Measurements from ENCODE around the gene LSM11. TPM values are rescaled to one million over a fixed set of nuclear protein-coding genes. Genes with fewer than 3 reads are reported as not detected.
A peak's percentile ranks its signal among the peaks of the same experiment; 100 is the strongest.

Gene LSM11
- polyA plus RNA-seq, 1 of the 3 experiments (the other 2 are of a cell fraction): 0.95 TPM

GRCh38 chr5:157713830-157714595 is 29.5 kb upstream of the LSM11 start:
- WGBS (ENCODE audit: low lambda C conversion rate): 92% methylated on average over 4 of the region's 4 CpGs
- DNase-seq: no peak
- Histone ChIP-seq H4K20me1 (ENCODE audit: insufficient read depth) (no peaks in the 10 kb centered on the region), H3K9me3 (no peaks in the 10 kb centered on the region), H3K9me2 (no peaks in the 10 kb centered on the region), H3K4me3 (ENCODE audit: low read depth in 2 of 2, low read length in 1 of 2) (no peak overlapping the region), H3K4me2 (no peak overlapping the region), H3K4me1 (ENCODE audit: control insufficient read depth in 1 of 2, insufficient read depth in 2 of 2, low read depth in 1 of 2, low read length in 1 of 2) (peaks cover 0 to 14% of the 10 kb centered on the region in 2 experiments; a peak in 1 of 4 replicates), H3K27ac (ENCODE audit: low read depth in 2 of 2, low read length in 1 of 2) (peak overlapping the region in 1 of 2 experiments; percentile 42; a peak in 2 of 4 replicates), H2AFZ (ENCODE audit: low read depth) (no peak overlapping the region), H3K9ac (no peak overlapping the region), H3K27me3 (ENCODE audit: insufficient read depth) (no peaks in the 10 kb centered on the region), H3K36me3 (replicated peaks in 1 of 2; ENCODE audit: control insufficient read depth in 1 of 2, insufficient read depth in 2 of 2, low read length in 1 of 2) (no peaks in the 10 kb centered on the region), H3K79me2 (ENCODE audit: insufficient read depth) (no peaks in the 10 kb centered on the region), H3F3A (replicated peaks; ENCODE audit: insufficient read depth) (peaks cover 27% of the 10 kb centered on the region)
- POLR2A ChIA-PET: no interaction called here
- no peak for TF ChIP-seq SMC3 (IDR thresholded peaks at IDR 0.05; ENCODE audit: low read depth, low read length)
- CTCF ChIA-PET: no interaction called here

DNA sequence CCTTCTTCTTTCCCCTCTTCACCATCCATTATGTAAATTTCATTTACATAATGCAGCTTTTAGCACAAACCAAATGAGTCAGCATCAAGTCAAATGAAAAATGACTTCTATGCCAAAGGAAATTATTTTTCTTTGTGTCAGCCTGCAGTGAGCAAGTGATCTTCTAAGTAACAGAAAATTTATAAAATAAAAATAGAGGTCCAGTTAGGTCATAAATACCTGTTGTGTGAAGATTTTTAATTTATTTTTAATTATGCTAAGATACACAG is 29.0 kb upstream of the LSM11 start:
- no peak for DNase-seq
- Histone ChIP-seq H3K9me2 (no peaks in the 10 kb centered on the region), H3K79me2 (ENCODE audit: insufficient read depth) (no peaks in the 10 kb centered on the region), H4K20me1 (ENCODE audit: insufficient read depth) (no peaks in the 10 kb centered on the region), H3K4me2 (no peak overlapping the region), H3K36me3 (replicated peaks in 1 of 2; ENCODE audit: control insufficient read depth in 1 of 2, insufficient read depth in 2 of 2, low read length in 1 of 2) (no peaks in the 10 kb centered on the region), H3K27ac (ENCODE audit: low read depth in 2 of 2, low read length in 1 of 2) (peak overlapping the region in 1 of 2 experiments; percentile 42; a peak in 2 of 4 replicates), H3K9ac (no peak overlapping the region), H3K27me3 (ENCODE audit: insufficient read depth) (no peaks in the 10 kb centered on the region), H3K4me1 (ENCODE audit: control insufficient read depth in 1 of 2, insufficient read depth in 2 of 2, low read depth in 1 of 2, low read length in 1 of 2) (peaks cover 0 to 14% of the 10 kb centered on the region in 2 experiments; a peak in 1 of 4 replicates), H3K9me3 (no peaks in the 10 kb centered on the region), H3F3A (replicated peaks; ENCODE audit: insufficient read depth) (peaks cover 27% of the 10 kb centered on the region), H3K4me3 (ENCODE audit: low read depth in 2 of 2, low read length in 1 of 2) (no peak overlapping the region), H2AFZ (ENCODE audit: low read depth) (no peak overlapping the region)
- TF ChIP-seq POLR2AphosphoS5 (IDR thresholded peaks at IDR 0.05; ENCODE audit: low read depth, low read length) (no peak), RCOR1 (IDR thresholded peaks at IDR 0.05; ENCODE audit: low read length) (no peak), FOSL2 (IDR thresholded peaks at IDR 0.05; ENCODE audit: borderline replicate concordance, low read depth) (peak; percentile 23; the same call in 1 of the 2 replicates), TCF12 (IDR thresholded peaks at IDR 0.05) (peak; percentile 37; the same call in 1 of the 2 replicates), RFX5 (IDR thresholded peaks at IDR 0.05; ENCODE audit: low read length) (no peak), YY1 (IDR thresholded peaks at IDR 0.05; ENCODE audit: low read depth) (no peak), TAF1 (IDR thresholded peaks at IDR 0.05; ENCODE audit: borderline replicate concordance, low read depth, low read length) (no peak), ELF1 (IDR thresholded peaks at IDR 0.05) (no peak), EZH2phosphoT487 (IDR thresholded peaks at IDR 0.05; ENCODE audit: borderline replicate concordance, low read depth) (no peak)
- TF ChIP-seq, protein P1, sequence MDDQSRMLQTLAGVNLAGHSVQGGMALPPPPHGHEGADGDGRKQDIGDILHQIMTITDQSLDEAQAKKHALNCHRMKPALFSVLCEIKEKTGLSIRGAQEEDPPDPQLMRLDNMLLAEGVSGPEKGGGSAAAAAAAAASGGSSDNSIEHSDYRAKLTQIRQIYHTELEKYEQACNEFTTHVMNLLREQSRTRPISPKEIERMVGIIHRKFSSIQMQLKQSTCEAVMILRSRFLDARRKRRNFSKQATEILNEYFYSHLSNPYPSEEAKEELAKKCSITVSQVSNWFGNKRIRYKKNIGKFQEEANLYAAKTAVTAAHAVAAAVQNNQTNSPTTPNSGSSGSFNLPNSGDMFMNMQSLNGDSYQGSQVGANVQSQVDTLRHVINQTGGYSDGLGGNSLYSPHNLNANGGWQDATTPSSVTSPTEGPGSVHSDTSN (IDR thresholded peaks at IDR 0.05): peak; percentile 74
- TF ChIP-seq, protein P2, sequence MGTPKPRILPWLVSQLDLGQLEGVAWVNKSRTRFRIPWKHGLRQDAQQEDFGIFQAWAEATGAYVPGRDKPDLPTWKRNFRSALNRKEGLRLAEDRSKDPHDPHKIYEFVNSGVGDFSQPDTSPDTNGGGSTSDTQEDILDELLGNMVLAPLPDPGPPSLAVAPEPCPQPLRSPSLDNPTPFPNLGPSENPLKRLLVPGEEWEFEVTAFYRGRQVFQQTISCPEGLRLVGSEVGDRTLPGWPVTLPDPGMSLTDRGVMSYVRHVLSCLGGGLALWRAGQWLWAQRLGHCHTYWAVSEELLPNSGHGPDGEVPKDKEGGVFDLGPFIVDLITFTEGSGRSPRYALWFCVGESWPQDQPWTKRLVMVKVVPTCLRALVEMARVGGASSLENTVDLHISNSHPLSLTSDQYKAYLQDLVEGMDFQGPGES (IDR thresholded peaks at IDR 0.05; ENCODE audit: low read depth, low read length): no peak
- TF ChIP-seq, protein P3, sequence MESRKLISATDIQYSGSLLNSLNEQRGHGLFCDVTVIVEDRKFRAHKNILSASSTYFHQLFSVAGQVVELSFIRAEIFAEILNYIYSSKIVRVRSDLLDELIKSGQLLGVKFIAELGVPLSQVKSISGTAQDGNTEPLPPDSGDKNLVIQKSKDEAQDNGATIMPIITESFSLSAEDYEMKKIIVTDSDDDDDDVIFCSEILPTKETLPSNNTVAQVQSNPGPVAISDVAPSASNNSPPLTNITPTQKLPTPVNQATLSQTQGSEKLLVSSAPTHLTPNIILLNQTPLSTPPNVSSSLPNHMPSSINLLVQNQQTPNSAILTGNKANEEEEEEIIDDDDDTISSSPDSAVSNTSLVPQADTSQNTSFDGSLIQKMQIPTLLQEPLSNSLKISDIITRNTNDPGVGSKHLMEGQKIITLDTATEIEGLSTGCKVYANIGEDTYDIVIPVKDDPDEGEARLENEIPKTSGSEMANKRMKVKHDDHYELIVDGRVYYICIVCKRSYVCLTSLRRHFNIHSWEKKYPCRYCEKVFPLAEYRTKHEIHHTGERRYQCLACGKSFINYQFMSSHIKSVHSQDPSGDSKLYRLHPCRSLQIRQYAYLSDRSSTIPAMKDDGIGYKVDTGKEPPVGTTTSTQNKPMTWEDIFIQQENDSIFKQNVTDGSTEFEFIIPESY (IDR thresholded peaks at IDR 0.05; ENCODE audit: borderline replicate concordance, low read depth): no peak
- ChIA-PET CTCF (no interaction called here), POLR2A (no interaction called here)
